Sigmoid colon (tissue), 4 donors: ENCODE data around the gene FLNB.

Experiments used
- EP300 ChIP-seq, 4 donors: sonication (generic); formaldehyde crosslinking; IDR thresholded peaks; one replicate each; pipeline ENCODE4 v1.6.1; 2017; ENCODE audit warnings: antibody characterized with exemption in 4 of 4
- POLR2A ChIP-seq, 2 donors: fragments of 450-650 bp; IDR thresholded peaks; one replicate each; pipeline ENCODE4 v1.6.1; 2016; ENCODE audit warnings: antibody characterized with exemption in 2 of 2, mild to moderate bottlenecking in 2 of 2, moderate library complexity in 2 of 2
- TF ChIP-seq, protein P1 (sequence below), 4 experiments: fragments of 450-650 bp in 3 of 4; fragments of 200-600 bp in 1 of 4; IDR thresholded peaks; one replicate each; pipeline ENCODE4 v1.5.1; 2016 to 2019; ENCODE audit warnings: antibody characterized with exemption in 4 of 4, mild to moderate bottlenecking in 3 of 4, moderate library complexity in 2 of 4

DNA sequence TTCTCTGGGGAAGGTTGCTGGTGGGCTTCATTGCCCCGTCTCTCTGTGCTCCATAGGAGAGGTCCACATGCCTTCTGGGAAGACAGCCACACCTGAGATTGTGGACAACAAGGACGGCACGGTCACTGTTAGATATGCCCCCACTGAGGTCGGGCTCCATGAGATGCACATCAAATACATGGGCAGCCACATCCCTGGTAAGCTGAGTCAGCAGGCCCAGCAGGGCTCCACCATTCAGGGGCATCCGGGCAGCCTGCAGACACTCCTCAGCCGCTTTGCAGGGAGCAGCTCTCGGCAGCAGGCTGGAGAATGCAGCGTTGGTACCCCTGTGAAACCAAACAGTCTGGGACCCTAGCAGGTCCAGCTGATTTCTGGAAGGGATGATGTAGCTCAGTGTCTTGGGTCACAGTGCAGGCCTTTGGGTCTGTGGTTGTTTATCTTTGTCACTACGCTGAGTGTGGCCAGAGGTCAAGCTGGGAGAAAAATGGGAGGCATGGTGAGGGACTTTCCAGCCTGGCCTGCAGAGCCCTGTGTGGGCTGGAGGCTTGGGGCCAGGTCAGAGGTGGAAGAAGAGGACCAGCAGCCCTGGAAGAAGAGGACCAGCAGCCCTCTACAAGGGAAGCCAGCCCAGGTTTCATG, 135.3 kb downstream of the FLNB start:
- TF ChIP-seq, protein P1, sequence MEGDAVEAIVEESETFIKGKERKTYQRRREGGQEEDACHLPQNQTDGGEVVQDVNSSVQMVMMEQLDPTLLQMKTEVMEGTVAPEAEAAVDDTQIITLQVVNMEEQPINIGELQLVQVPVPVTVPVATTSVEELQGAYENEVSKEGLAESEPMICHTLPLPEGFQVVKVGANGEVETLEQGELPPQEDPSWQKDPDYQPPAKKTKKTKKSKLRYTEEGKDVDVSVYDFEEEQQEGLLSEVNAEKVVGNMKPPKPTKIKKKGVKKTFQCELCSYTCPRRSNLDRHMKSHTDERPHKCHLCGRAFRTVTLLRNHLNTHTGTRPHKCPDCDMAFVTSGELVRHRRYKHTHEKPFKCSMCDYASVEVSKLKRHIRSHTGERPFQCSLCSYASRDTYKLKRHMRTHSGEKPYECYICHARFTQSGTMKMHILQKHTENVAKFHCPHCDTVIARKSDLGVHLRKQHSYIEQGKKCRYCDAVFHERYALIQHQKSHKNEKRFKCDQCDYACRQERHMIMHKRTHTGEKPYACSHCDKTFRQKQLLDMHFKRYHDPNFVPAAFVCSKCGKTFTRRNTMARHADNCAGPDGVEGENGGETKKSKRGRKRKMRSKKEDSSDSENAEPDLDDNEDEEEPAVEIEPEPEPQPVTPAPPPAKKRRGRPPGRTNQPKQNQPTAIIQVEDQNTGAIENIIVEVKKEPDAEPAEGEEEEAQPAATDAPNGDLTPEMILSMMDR (IDR thresholded peaks at IDR 0.05) = no peak
- TF ChIP-seq EP300 (IDR thresholded peaks at IDR 0.05) = no peak
- TF ChIP-seq POLR2A (IDR thresholded peaks at IDR 0.05) = no peak
